Neuronal stem cell (in vitro differentiated cells): ENCODE measurements around the gene CISD3.

Source experiments
- DNase-seq: peaks from one replicate; pipeline ENCODE4 v3.0.0-alpha.2; 2013; ENCODE audit warnings: low spot score
- H2AFZ ChIP-seq: one replicate; pipeline ENCODE4 v1.6.1; 2013; ENCODE audit warnings: mild to moderate bottlenecking, low read length, inconsistent platforms
- H2AK5ac ChIP-seq: 2 replicates; pipeline ENCODE4 v1.6.1; 2013; ENCODE audit warnings: low read depth, mild to moderate bottlenecking, inconsistent platforms, low read length, moderate library complexity, mixed read lengths
- H2BK120ac ChIP-seq: 2 replicates; pipeline ENCODE4 v1.6.1; 2013; ENCODE audit warnings: low read depth, mild to moderate bottlenecking, inconsistent platforms, low read length, moderate library complexity, mixed read lengths
- H2BK12ac ChIP-seq: one replicate; pipeline ENCODE4 v1.6.1; 2013; ENCODE audit warnings: low read length, inconsistent platforms
- H2BK15ac ChIP-seq: 2 replicates; pipeline ENCODE4 v1.6.1; 2013; ENCODE audit warnings: mild to moderate bottlenecking, low read length, inconsistent platforms, mixed read lengths
- H2BK5ac ChIP-seq: one replicate; pipeline ENCODE4 v1.6.1; 2013; ENCODE audit warnings: inconsistent platforms, mild to moderate bottlenecking, low read length, moderate library complexity
- H3K14ac ChIP-seq: one replicate; pipeline ENCODE4 v1.6.1; 2013; ENCODE audit warnings: low read length, inconsistent platforms
- H3K18ac ChIP-seq: 2 replicates; pipeline ENCODE4 v1.6.1; 2013; ENCODE audit warnings: low read length, inconsistent platforms
- H3K23ac ChIP-seq: 2 replicates; pipeline ENCODE4 v1.6.1; 2013; ENCODE audit warnings: low read depth, mild to moderate bottlenecking, mixed read lengths, low read length, inconsistent platforms; ENCODE audit not compliant: poor library complexity
- H3K27ac ChIP-seq: replicated peaks from 3 replicates; pipeline ENCODE4 v1.5.1; 2013; ENCODE audit warnings: low read length, inconsistent platforms
- H3K27me3 ChIP-seq, 3 experiments: 2 replicates each; pipeline ENCODE4 v1.6.1; 2013; ENCODE audit warnings: low read length in 3 of 3, mild to moderate bottlenecking in 2 of 3, inconsistent platforms in 1 of 3, low read depth in 1 of 3, mixed read lengths in 1 of 3, moderate library complexity in 1 of 3; ENCODE audit not compliant: control insufficient read depth in 3 of 3, insufficient read depth in 3 of 3
- H3K36me3 ChIP-seq, 2 donors: replicated peaks in 1 of 2; 2 replicates each; pipeline ENCODE4 v1.6.1; 2013; ENCODE audit warnings: low read length in 2 of 2; ENCODE audit not compliant: control insufficient read depth in 2 of 2, insufficient read depth in 2 of 2
- H3K4ac ChIP-seq: 2 replicates; pipeline ENCODE4 v1.6.1; 2013; ENCODE audit warnings: inconsistent platforms, mild to moderate bottlenecking, low read length, moderate library complexity
- H3K4me1 ChIP-seq, 2 donors: 1 replicate in 1 of 2; 2 replicates in 1 of 2; pipeline ENCODE4 v1.6.1; 2013; ENCODE audit warnings: low read length in 2 of 2, low read depth in 1 of 2; ENCODE audit not compliant: control insufficient read depth in 2 of 2, insufficient read depth in 1 of 2
- H3K4me2 ChIP-seq: one replicate; pipeline ENCODE4 v1.6.1; 2013; ENCODE audit warnings: mild to moderate bottlenecking, low read length, inconsistent platforms; ENCODE audit not compliant: insufficient read depth, poor library complexity, severe bottlenecking
- H3K4me3 ChIP-seq, 2 donors: 2 replicates each; pipeline ENCODE4 v1.5.1; 2013; ENCODE audit warnings: low read length in 2 of 2, mild to moderate bottlenecking in 2 of 2, inconsistent platforms in 1 of 2, moderate library complexity in 1 of 2
- H3K79me1 ChIP-seq: one replicate; pipeline ENCODE4 v1.6.1; 2013; ENCODE audit warnings: low read depth, mild to moderate bottlenecking, inconsistent platforms, low read length, moderate library complexity
- H3K9ac ChIP-seq: one replicate; pipeline ENCODE4 v1.6.1; 2013; ENCODE audit warnings: mild to moderate bottlenecking, low read depth, low read length, inconsistent platforms; ENCODE audit not compliant: poor library complexity
- H3K9me3 ChIP-seq, 2 donors: replicated peaks in 1 of 2; 2 replicates each; pipeline versions ENCODE3 to v1.6.1; 2013; ENCODE audit warnings: low read length in 2 of 2, mild to moderate bottlenecking in 2 of 2, inconsistent platforms in 1 of 2, low read depth in 1 of 2, mixed read lengths in 1 of 2, moderate library complexity in 1 of 2; ENCODE audit not compliant: control insufficient read depth in 2 of 2, insufficient read depth in 1 of 2
- H4K8ac ChIP-seq: one replicate; pipeline ENCODE4 v1.6.1; 2013; ENCODE audit warnings: low read depth, mild to moderate bottlenecking, inconsistent platforms, low read length, moderate library complexity
- H4K91ac ChIP-seq: one replicate; pipeline ENCODE4 v1.6.1; 2013; ENCODE audit warnings: low read length, low read depth, mild to moderate bottlenecking, inconsistent platforms; ENCODE audit not compliant: poor library complexity
- WGBS, 2 donors: extraction: QIAGEN DNeasy Blood & Tissue Kit; methylation state at CpG; one replicate each; pipeline ENCODE4 v1.1.7; 2013; ENCODE audit warnings: missing lambda C conversion rate in 2 of 2, mixed read lengths in 1 of 2; ENCODE audit not compliant: insufficient read length in 2 of 2, insufficient replicate concordance in 1 of 2; ENCODE audit errors: extremely low coverage in 2 of 2; 5-methylcytosine and 5-hydroxymethylcytosine counted together

The CISD3 gene

GRCh38 chr17:38690386-38690785 is 39.8 kb upstream of the CISD3 start:
- Histone ChIP-seq H4K8ac (no peak overlapping the region), H3K23ac (no peak overlapping the region), H3K79me1 (no peaks in the 10 kb centered on the region), H2BK12ac (no peak overlapping the region), H3K4me2 (no peak overlapping the region), H2BK5ac (no peak overlapping the region), H2BK15ac (no peak overlapping the region), H3K27me3 (no peaks in the 10 kb centered on the region), H3K36me3 (no peaks in the 10 kb centered on the region), H3K9me3 (no peaks in the 10 kb centered on the region), H3K18ac (no peak overlapping the region), H3K4me3 (no peak overlapping the region), H3K4ac (no peak overlapping the region), H4K91ac (no peak overlapping the region), H2AFZ (no peak overlapping the region), H2AK5ac (no peak overlapping the region), H3K27ac (no peak overlapping the region), H3K4me1 (peaks cover 5 to 9% of the 10 kb centered on the region in 2 donors), H3K9ac (no peak overlapping the region), H3K14ac (no peak overlapping the region), H2BK120ac (no peak overlapping the region)
- WGBS, 2 donors, result no CpG with 5 or more reads among the region's 4 CpGs
- DNase-seq, result no peak

- Histone ChIP-seq H3K4me2 (no peak overlapping the region), H3K79me1 (no peaks in the 10 kb centered on the region), H2AFZ (no peak overlapping the region), H2BK12ac (no peak overlapping the region), H3K14ac (no peak overlapping the region), H3K9me3 (no peaks in the 10 kb centered on the region), H3K23ac (no peak overlapping the region), H3K36me3 (no peaks in the 10 kb centered on the region), H3K27ac (no peak overlapping the region), H2BK5ac (no peak overlapping the region), H4K91ac (no peak overlapping the region), H3K27me3 (no peaks in the 10 kb centered on the region), H3K4me1 (peaks cover 5 to 9% of the 10 kb centered on the region in 2 donors), H3K9ac (no peak overlapping the region), H2BK15ac (no peak overlapping the region), H2BK120ac (no peak overlapping the region), H3K4ac (no peak overlapping the region), H2AK5ac (no peak overlapping the region), H3K4me3 (no peak overlapping the region), H4K8ac (no peak overlapping the region), H3K18ac (no peak overlapping the region)
- DNase-seq, result no peak
- no CpG with 5 or more reads among the region's 4 CpGs for WGBS, 2 donors
These were observed 39.0 kb upstream of the CISD3 start for GRCh38 chr17:38691154-38691553.

GRCh38 chr17:38693700-38694329 is 36.3 kb upstream of the CISD3 start:
- no CpG with 5 or more reads among the region's 12 CpGs for WGBS, 2 donors
- no peak overlapping the region for H4K91ac ChIP-seq
- H2BK12ac ChIP-seq, result no peak overlapping the region
- H2AK5ac ChIP-seq, result no peak overlapping the region
- peaks cover 0 to 13% (median 0%) of the 10 kb centered on the region in 3 experiments for H3K27me3 ChIP-seq
- H3K14ac ChIP-seq, result no peak overlapping the region
- peak overlapping the region; percentile 23 for H3K18ac ChIP-seq
- H2AFZ ChIP-seq, result peak overlapping the region; percentile 78
- no peak overlapping the region for H2BK15ac ChIP-seq
- H3K27ac ChIP-seq, result no peak overlapping the region
- DNase-seq, result no peak
- no peak overlapping the region for H2BK5ac ChIP-seq
- H2BK120ac ChIP-seq, result no peak overlapping the region
- H3K9ac ChIP-seq, result no peak overlapping the region
- no peak overlapping the region for H3K4ac ChIP-seq
- H3K23ac ChIP-seq, result no peak overlapping the region
- H3K79me1 ChIP-seq, result no peaks in the 10 kb centered on the region
- H3K4me2 ChIP-seq, result no peak overlapping the region
- H3K9me3 ChIP-seq, result no peaks in the 10 kb centered on the region
- H3K4me1 ChIP-seq, result peaks cover 5 to 9% of the 10 kb centered on the region in 2 donors
- H3K36me3 ChIP-seq, result no peaks in the 10 kb centered on the region
- peak overlapping the region; percentile 24 for H4K8ac ChIP-seq
- peak overlapping the region in 1 of 2 donors; percentile 27 for H3K4me3 ChIP-seq

- no peak overlapping the region for H3K23ac ChIP-seq
- no CpG with 5 or more reads among the region's 4 CpGs for WGBS, 2 donors
- no peak overlapping the region for H3K9ac ChIP-seq
- H2BK120ac ChIP-seq, result no peak overlapping the region
- no peak overlapping the region for H3K27ac ChIP-seq
- no peak overlapping the region for H4K91ac ChIP-seq
- H2BK5ac ChIP-seq, result no peak overlapping the region
- H2BK15ac ChIP-seq, result no peak overlapping the region
- no peak overlapping the region for H2AFZ ChIP-seq
- H3K4me1 ChIP-seq, result peaks cover 8 to 16% of the 10 kb centered on the region in 2 donors
- H3K79me1 ChIP-seq, result no peaks in the 10 kb centered on the region
- H2AK5ac ChIP-seq, result no peak overlapping the region
- H3K4ac ChIP-seq, result no peak overlapping the region
- no peak overlapping the region for H3K4me2 ChIP-seq
- H3K27me3 ChIP-seq, result peaks cover 0 to 42% (median 5%) of the 10 kb centered on the region in 3 experiments
- H3K9me3 ChIP-seq, result no peaks in the 10 kb centered on the region
- no peak for DNase-seq
- no peaks in the 10 kb centered on the region for H3K36me3 ChIP-seq
- H3K4me3 ChIP-seq, result no peak overlapping the region
- no peak overlapping the region for H4K8ac ChIP-seq
- no peak overlapping the region for H3K18ac ChIP-seq
- H3K14ac ChIP-seq, result no peak overlapping the region
- no peak overlapping the region for H2BK12ac ChIP-seq
These were observed 32.9 kb upstream of the CISD3 start for GRCh38 chr17:38697061-38697820.
